SK-N-MC (cell line): Measurements from ENCODE around the gene PPP1R1C.

ENCODE experiments used
- EZH2 ChIP-seq: fragments of 200-600 bp; sonication (generic); IDR thresholded peaks from one replicate; pipeline ENCODE4 v1.6.1; 2017; ENCODE audit warnings: antibody characterized with exemption
- POLR2AphosphoS5 ChIP-seq: IDR thresholded peaks from 2 replicates; pipeline ENCODE4 v1.6.1; 2012; ENCODE audit warnings: mild to moderate bottlenecking, low read depth, low read length, borderline replicate concordance

DNA sequence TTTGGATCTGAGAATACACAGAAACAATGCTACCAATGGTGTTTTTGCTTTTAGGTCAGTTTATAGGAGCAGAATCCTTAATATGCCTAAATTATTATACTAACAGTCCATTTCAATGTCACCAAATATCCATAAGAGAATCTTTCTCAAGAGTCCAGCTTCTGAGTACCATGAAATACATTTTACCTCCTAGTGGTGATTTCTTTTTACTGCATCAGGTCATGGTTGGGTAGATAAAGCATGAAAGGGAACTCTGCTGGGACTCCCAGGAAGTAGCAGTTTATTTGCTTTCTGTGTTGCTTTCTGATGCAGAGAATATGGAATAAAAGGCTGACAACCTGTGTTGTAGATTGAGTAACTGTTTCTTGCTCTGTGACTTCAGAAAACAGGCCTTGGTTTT, 115.6 kb downstream of the PPP1R1C start:
- TF ChIP-seq EZH2, result no peak
- TF ChIP-seq POLR2AphosphoS5, result no peak
